Colonic mucosa (tissue), 4 donors: ENCODE data around the gene DNAI2. TPM values are rescaled to one million over a fixed set of nuclear protein-coding genes. Genes with fewer than 3 reads are reported as not detected.

Source experiments
- DNase-seq: peaks from one replicate; pipeline ENCODE4 v3.0.0-alpha.2; 2020
- H3K27ac ChIP-seq: fragments of 200-600 bp; one replicate; pipeline ENCODE4 v1.8.0; 2021
- H3K27me3 ChIP-seq: fragments of 200-600 bp; one replicate; pipeline ENCODE4 v1.8.0; 2021
- H3K36me3 ChIP-seq: fragments of 200-600 bp; one replicate; pipeline ENCODE4 v1.8.0; 2021
- H3K4me1 ChIP-seq: fragments of 200-600 bp; one replicate; pipeline ENCODE4 v1.8.0; 2021; ENCODE audit warnings: mild to moderate bottlenecking
- H3K4me3 ChIP-seq: fragments of 200-600 bp; one replicate; pipeline ENCODE4 v1.8.0; 2021
- H3K9ac ChIP-seq, 2 donors: one replicate each; pipeline ENCODE4 v1.7.0; 2013; ENCODE audit warnings: control low read depth in 2 of 2, low read depth in 2 of 2, low read length in 2 of 2
- H3K9me3 ChIP-seq: fragments of 200-600 bp; one replicate; pipeline ENCODE4 v1.8.0; 2021
- intact Hi-C: fragments of 100-400 bp; cut with DNase I; formaldehyde crosslinking; loops from one replicate; pipeline ENCODE4 v1.14.1; 2022
- total RNA-seq, 2 donors: library from RNA; stranded (reverse); fragmentation: NEBNext Ultra II Directional in 1 of 2; extraction: Animal tissue kit (Norgen Biotek cat#: 25700) in 1 of 2; gene quantifications; one replicate each; pipeline ENCODE4 v1.2.1, GENCODE V29; 2021
- TF ChIP-seq, protein P1 (sequence below): fragments of 200-600 bp; IDR thresholded peaks from one replicate; pipeline ENCODE4 v1.8.0; 2022; ENCODE audit warnings: antibody characterized with exemption, mild to moderate bottlenecking
- donor health status: healthy.
- donor health status: DM: no; HTN: no; CAD: no.
- donor health status: DM: no; HTN: no; CAD: no.

DNAI2 gene
- total RNA-seq, 2 donors from 2014 or later: not detected

- H3K9ac ChIP-seq: no peak overlapping the region
- TF ChIP-seq, protein P1, sequence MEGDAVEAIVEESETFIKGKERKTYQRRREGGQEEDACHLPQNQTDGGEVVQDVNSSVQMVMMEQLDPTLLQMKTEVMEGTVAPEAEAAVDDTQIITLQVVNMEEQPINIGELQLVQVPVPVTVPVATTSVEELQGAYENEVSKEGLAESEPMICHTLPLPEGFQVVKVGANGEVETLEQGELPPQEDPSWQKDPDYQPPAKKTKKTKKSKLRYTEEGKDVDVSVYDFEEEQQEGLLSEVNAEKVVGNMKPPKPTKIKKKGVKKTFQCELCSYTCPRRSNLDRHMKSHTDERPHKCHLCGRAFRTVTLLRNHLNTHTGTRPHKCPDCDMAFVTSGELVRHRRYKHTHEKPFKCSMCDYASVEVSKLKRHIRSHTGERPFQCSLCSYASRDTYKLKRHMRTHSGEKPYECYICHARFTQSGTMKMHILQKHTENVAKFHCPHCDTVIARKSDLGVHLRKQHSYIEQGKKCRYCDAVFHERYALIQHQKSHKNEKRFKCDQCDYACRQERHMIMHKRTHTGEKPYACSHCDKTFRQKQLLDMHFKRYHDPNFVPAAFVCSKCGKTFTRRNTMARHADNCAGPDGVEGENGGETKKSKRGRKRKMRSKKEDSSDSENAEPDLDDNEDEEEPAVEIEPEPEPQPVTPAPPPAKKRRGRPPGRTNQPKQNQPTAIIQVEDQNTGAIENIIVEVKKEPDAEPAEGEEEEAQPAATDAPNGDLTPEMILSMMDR: no peak
- no peak overlapping the region for H3K4me3 ChIP-seq
- intact Hi-C loops: no loop called here
- no peak overlapping the region for H3K27ac ChIP-seq
- H3K36me3 ChIP-seq: no peaks in the 10 kb centered on the region
- DNase-seq: no peak
- H3K27me3 ChIP-seq: no peaks in the 10 kb centered on the region
- H3K9me3 ChIP-seq: no peaks in the 10 kb centered on the region
- no peaks in the 10 kb centered on the region for H3K4me1 ChIP-seq
Measured at GRCh38 chr17:74230896-74231295, 43.1 kb upstream of the DNAI2 start.

DNA sequence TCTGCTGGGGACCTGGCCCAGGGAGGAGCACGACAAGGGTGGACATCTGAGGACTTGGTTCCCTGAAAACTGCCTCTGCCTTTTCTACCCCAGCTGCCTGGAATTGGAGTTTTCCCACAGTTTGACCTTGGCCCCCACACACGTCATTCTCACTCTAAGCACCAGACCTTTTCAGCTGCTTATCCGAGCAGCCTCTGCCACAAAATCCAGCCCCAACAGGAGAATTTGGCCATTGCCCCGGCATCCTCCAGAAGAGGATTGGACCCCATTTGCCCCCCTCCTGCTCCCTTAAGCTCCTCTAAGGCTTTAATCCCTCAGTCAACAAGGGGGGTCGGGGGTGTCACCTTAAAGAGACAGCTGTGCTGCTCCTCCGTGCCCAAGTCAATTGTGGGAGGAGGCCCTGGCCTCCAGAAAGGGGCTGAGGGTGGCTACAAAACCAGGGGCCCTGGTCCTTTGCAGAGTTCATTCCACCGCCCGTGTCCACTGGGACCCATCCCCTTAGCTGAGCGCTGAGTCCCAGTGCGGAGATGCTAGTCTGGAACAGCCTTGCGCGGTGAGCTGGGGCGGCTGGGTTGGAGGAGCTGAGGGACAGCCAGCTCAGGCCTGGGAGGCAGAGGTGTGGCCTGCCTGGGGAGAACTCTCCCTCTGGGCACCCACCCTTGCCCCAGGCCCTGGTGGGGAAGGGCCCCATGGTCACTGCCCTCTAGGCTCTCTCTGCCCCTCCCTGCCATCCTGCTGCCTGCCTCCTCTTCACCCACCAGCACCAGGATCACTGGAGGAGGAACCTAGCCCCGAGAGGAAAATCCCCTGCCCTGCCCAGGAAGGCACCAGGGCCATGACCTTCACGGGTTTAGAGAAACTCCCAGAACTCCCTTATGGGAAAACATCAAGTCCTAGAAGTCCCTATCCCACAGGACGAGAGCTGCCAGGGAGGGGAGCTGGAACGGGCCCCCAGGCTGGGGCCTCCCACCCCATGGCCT lies 41.8 kb upstream of the DNAI2 start:
- H3K36me3 ChIP-seq: no peaks in the 10 kb centered on the region
- intact Hi-C loops: no loop called here
- H3K4me3 ChIP-seq: no peak overlapping the region
- TF ChIP-seq, protein P1: no peak
- DNase-seq: no peak
- H3K27me3 ChIP-seq: no peaks in the 10 kb centered on the region
- H3K27ac ChIP-seq: no peak overlapping the region
- H3K9ac ChIP-seq: no peak overlapping the region
- H3K4me1 ChIP-seq: no peaks in the 10 kb centered on the region
- H3K9me3 ChIP-seq: no peaks in the 10 kb centered on the region

DNA sequence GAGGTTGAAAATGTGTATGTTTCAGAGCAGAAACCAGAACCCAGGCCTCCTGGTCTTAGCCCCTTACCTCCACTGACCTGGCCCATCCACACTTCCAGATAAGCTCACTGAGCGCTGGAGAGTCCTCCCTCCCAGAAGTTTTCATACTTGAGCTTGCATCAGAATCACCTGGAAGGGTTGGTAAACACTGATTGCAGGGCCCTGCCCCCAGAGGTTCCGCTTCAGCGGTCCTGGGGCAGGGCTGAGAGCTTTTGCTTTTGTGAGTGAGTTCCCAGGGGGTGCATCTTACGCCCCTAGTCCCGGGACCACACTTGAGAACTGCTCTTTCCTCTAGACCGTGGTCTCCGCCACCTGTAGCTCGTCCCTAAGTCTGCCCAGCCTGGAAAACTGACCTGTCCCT lies 40.1 kb upstream of the DNAI2 start:
- H3K9me3 ChIP-seq: no peaks in the 10 kb centered on the region
- H3K27ac ChIP-seq: no peak overlapping the region
- H3K4me1 ChIP-seq: no peaks in the 10 kb centered on the region
- intact Hi-C loops: no loop called here
- no peaks in the 10 kb centered on the region for H3K27me3 ChIP-seq
- no peak for DNase-seq
- H3K36me3 ChIP-seq: no peaks in the 10 kb centered on the region
- TF ChIP-seq, protein P1: no peak
- H3K4me3 ChIP-seq: no peak overlapping the region
- H3K9ac ChIP-seq: no peak overlapping the region

GRCh38 chr17:74234486-74234885 lies 39.5 kb upstream of the DNAI2 start:
- Histone ChIP-seq H3K27me3 (no peaks in the 10 kb centered on the region), H3K4me1 (no peaks in the 10 kb centered on the region), H3K9ac (no peak overlapping the region), H3K27ac (no peak overlapping the region), H3K4me3 (no peak overlapping the region), H3K9me3 (no peaks in the 10 kb centered on the region), H3K36me3 (no peaks in the 10 kb centered on the region)
- TF ChIP-seq, protein P1: no peak
- no peak for DNase-seq
- intact Hi-C loops: no loop called here

- intact Hi-C loops: no loop called here
- no peak overlapping the region for H3K27ac ChIP-seq
- H3K9ac ChIP-seq: peak overlapping the region in 1 of 2 donors; percentile 24
- TF ChIP-seq, protein P1: no peak
- H3K36me3 ChIP-seq: no peaks in the 10 kb centered on the region
- no peak for DNase-seq
- H3K4me3 ChIP-seq: no peak overlapping the region
- no peaks in the 10 kb centered on the region for H3K4me1 ChIP-seq
- no peaks in the 10 kb centered on the region for H3K27me3 ChIP-seq
- H3K9me3 ChIP-seq: no peaks in the 10 kb centered on the region
Measured at GRCh38 chr17:74235040-74235581, 38.9 kb upstream of the DNAI2 start.
